NCI-H146 treated with DMSO at 0.1 percent for 48 hours (cell line): ENCODE data around the gene LYSET.
"Not testable (repeated sequence)": the region's sequence is repeated elsewhere in the genome, so short reads cannot be mapped to it uniquely, and the experiment has no call there.

Source experiments
- DNase-seq: peaks from one replicate; lab custom pipeline; 2025; ENCODE audit not compliant: unreplicated experiment; lab: John Stamatoyannopoulos, UW

Gene LYSET

GRCh38 chr14:93165271-93166265, 19.5 kb upstream of the LYSET start:
- not testable (repeated sequence) for DNase-seq

GRCh38 chr14:93168610-93169009, 16.5 kb upstream of the LYSET start:
- not testable (repeated sequence) for DNase-seq

GRCh38 chr14:93169619-93170018, 15.5 kb upstream of the LYSET start:
- not testable (repeated sequence) for DNase-seq

GRCh38 chr14:93170141-93170540, 15.0 kb upstream of the LYSET start:
- DNase-seq, result not testable (repeated sequence)

- no peak for DNase-seq
Observed at GRCh38 chr14:93171376-93171775, 13.7 kb upstream of the LYSET start.

- DNase-seq, result no peak
Observed at GRCh38 chr14:93173943-93174395, 11.1 kb upstream of the LYSET start.

- DNase-seq, result not testable (repeated sequence)
Observed at GRCh38 chr14:93174731-93175130, 10.4 kb upstream of the LYSET start.

GRCh38 chr14:93175492-93175891, 9.6 kb upstream of the LYSET start:
- DNase-seq, result no peak

GRCh38 chr14:93183596-93184317, 1.4 kb upstream of the LYSET start:
- no peak for DNase-seq

GRCh38 chr14:93185349-93185720, 218 bp downstream of the LYSET start:
- no peak for DNase-seq

- no peak for DNase-seq
Observed at GRCh38 chr14:93186466-93186865, 1.3 kb downstream of the LYSET start.

- DNase-seq, result no peak
Observed at GRCh38 chr14:93186956-93187355, 1.8 kb downstream of the LYSET start.

GRCh38 chr14:93195316-93195999, 10.3 kb downstream of the LYSET start:
- no peak for DNase-seq

- DNase-seq, result no peak
Observed at GRCh38 chr14:93199031-93199430, 13.9 kb downstream of the LYSET start.

- no peak for DNase-seq
Observed at GRCh38 chr14:93200553-93200952, 15.4 kb downstream of the LYSET start.

- no peak for DNase-seq
Observed at GRCh38 chr14:93201155-93201704, 16.1 kb downstream of the LYSET start.

- DNase-seq, result peak; percentile 81
Observed at GRCh38 chr14:93206793-93207467, 21.8 kb downstream of the LYSET start, which contains the start of the genes GON7 and UBR7. GON7 (minus strand) TSS chr14:93207065; CDS start chr14:93207037, 28 bp downstream. UBR7 (plus strand) TSS chr14:93207256; CDS start chr14:93207292, 36 bp downstream.

- peak; percentile 28 for DNase-seq
Observed at GRCh38 chr14:93207468-93208308, 22.6 kb downstream of the LYSET start.

- DNase-seq, result no peak
Observed at GRCh38 chr14:93212432-93212831, 27.3 kb downstream of the LYSET start.
